ENCODE results near the gene KCNH8.

KCNH8 gene

GRCh38 chr3:19420159-19420558, 271.8 kb downstream of the KCNH8 start:
- Mint-ChIP-seq H3K4me3 (no peak overlapping the region), H3K27ac (no peak overlapping the region), H3K4me1 (ENCODE audit: low read depth) (no peaks in the 10 kb centered on the region), H3K36me3 (ENCODE audit: low read depth) (no peaks in the 10 kb centered on the region), H3K9me3 (no peaks in the 10 kb centered on the region), H3K27me3 (no peaks in the 10 kb centered on the region)
- no peak for DNase-seq

- DNase-seq: no peak
- Mint-ChIP-seq H3K27ac (no peak overlapping the region), H3K9me3 (no peaks in the 10 kb centered on the region), H3K27me3 (no peaks in the 10 kb centered on the region), H3K4me3 (no peak overlapping the region), H3K4me1 (ENCODE audit: low read depth) (no peaks in the 10 kb centered on the region), H3K36me3 (ENCODE audit: low read depth) (no peaks in the 10 kb centered on the region)
Measured at GRCh38 chr3:19425825-19426224, 277.5 kb downstream of the KCNH8 start.

GRCh38 chr3:19427422-19428149, 279.3 kb downstream of the KCNH8 start:
- DNase-seq: no peak
- Mint-ChIP-seq H3K36me3 (ENCODE audit: low read depth) (no peaks in the 10 kb centered on the region), H3K4me3 (no peak overlapping the region), H3K9me3 (no peaks in the 10 kb centered on the region), H3K27ac (no peak overlapping the region), H3K27me3 (no peaks in the 10 kb centered on the region), H3K4me1 (ENCODE audit: low read depth) (no peaks in the 10 kb centered on the region)

- no peak overlapping the region for H3K27ac Mint-ChIP-seq
- no peak for DNase-seq
- H3K36me3 Mint-ChIP-seq (ENCODE audit: low read depth): no peaks in the 10 kb centered on the region
- no peaks in the 10 kb centered on the region for H3K9me3 Mint-ChIP-seq
- H3K27me3 Mint-ChIP-seq: no peaks in the 10 kb centered on the region
- no peaks in the 10 kb centered on the region for H3K4me1 Mint-ChIP-seq (ENCODE audit: low read depth)
- H3K4me3 Mint-ChIP-seq: no peak overlapping the region
Measured at GRCh38 chr3:19428729-19429128, 280.4 kb downstream of the KCNH8 start.

DNA sequence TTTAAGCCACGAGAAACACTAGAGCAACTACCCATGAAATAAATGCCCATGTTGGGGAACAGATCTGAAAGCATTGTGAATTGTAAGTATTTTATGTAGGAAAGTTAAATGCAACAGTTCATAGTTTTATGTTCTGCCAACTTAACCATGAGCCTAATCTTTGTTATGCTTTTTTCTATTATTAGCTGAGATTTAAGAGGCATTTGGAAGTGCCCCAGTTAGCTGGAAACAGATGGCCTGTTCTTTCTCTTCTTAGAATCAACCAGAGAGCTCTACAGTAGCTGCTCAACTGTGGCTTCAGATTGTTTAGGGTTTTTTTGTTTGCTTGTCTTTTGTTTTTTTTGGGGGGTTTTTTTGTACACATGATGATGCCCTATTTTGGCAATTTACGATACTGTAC, 284.4 kb downstream of the KCNH8 start:
- no peaks in the 10 kb centered on the region for H3K27me3 Mint-ChIP-seq
- no peak for DNase-seq
- no peaks in the 10 kb centered on the region for H3K36me3 Mint-ChIP-seq (ENCODE audit: low read depth)
- no peaks in the 10 kb centered on the region for H3K9me3 Mint-ChIP-seq
- no peaks in the 10 kb centered on the region for H3K4me1 Mint-ChIP-seq (ENCODE audit: low read depth)
- H3K27ac Mint-ChIP-seq: no peak overlapping the region
- no peak overlapping the region for H3K4me3 Mint-ChIP-seq

DNA sequence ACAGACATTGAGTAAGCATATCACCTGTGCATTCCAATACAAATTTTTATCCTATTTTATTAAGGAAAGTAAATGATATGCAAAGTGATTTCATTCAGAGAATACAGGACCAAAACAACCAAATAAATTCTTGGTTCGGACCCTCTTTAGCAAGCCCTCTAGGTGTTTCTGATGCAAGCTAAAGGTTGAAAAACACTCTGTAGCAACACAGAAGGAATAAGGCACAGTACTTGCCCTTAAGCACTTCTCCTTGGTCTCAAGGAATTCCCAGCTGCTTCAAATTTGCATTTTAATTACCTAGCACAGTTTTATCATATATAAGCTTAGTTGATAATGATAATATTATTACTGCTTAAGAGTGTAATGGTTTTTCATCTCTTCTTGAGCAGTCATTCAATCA, 288.4 kb downstream of the KCNH8 start:
- Mint-ChIP-seq H3K27me3 (no peaks in the 10 kb centered on the region), H3K36me3 (ENCODE audit: low read depth) (no peaks in the 10 kb centered on the region), H3K9me3 (no peaks in the 10 kb centered on the region)

DNA sequence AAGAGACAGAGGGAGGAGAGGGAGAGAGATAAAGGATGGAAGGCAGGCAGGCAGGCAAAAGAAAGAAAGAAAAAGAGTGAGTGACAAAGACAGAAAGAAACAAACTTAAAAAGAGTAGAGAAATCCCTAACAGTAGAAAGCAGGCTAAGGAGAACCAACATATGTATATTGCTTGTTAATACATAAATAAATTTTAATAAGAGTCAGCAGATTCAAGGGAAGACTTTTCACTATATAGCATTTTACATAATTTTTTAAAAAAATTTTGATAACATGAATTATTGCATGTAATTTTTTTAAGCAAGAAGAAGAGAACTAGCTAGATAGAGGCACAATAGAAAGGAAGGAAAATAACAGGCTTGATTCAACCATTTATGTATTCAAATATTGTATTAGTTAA, 291.6 kb downstream of the KCNH8 start:
- Mint-ChIP-seq H3K4me3 (no peak overlapping the region), H3K27ac (no peak overlapping the region), H3K27me3 (no peaks in the 10 kb centered on the region), H3K4me1 (ENCODE audit: low read depth) (no peaks in the 10 kb centered on the region), H3K36me3 (ENCODE audit: low read depth) (no peaks in the 10 kb centered on the region), H3K9me3 (no peaks in the 10 kb centered on the region)
- no peak for DNase-seq

More for the DNA sequence above, 288.4 kb downstream of the KCNH8 start:
- H3K4me3 Mint-ChIP-seq: no peak overlapping the region
- no peak overlapping the region for H3K27ac Mint-ChIP-seq
- H3K4me1 Mint-ChIP-seq (ENCODE audit: low read depth): no peaks in the 10 kb centered on the region
- no peak for DNase-seq

GRCh38 chr3:19446138-19446537, 297.8 kb downstream of the KCNH8 start:
- DNase-seq: no peak
- H3K9me3 Mint-ChIP-seq: no peaks in the 10 kb centered on the region
- H3K27me3 Mint-ChIP-seq: no peaks in the 10 kb centered on the region
- H3K36me3 Mint-ChIP-seq (ENCODE audit: low read depth): no peaks in the 10 kb centered on the region
- H3K4me3 Mint-ChIP-seq: no peak overlapping the region
- no peak overlapping the region for H3K27ac Mint-ChIP-seq
- H3K4me1 Mint-ChIP-seq (ENCODE audit: low read depth): peaks cover 2% of the 10 kb centered on the region

DNA sequence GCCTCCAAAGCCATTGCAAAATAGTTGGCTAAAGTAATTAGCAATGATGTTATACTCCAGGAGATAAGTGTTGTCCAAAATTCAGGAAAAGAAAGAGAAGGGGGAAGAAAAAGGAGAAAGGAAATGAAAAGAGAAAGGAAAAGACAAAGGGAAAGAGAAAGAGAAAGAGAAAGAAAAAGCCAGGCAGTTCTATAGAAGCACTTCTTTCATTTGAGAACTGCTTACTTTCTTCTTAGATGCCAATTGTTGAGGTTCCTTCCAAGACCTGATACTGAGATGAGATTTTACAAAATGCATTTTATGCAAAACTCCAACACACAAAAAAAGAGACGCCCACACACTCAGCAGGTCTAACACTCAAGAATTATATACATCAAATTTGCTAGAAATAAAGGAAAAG, 298.4 kb downstream of the KCNH8 start:
- Mint-ChIP-seq H3K27ac (no peak overlapping the region), H3K36me3 (ENCODE audit: low read depth) (no peaks in the 10 kb centered on the region), H3K27me3 (no peaks in the 10 kb centered on the region), H3K4me1 (ENCODE audit: low read depth) (peaks cover 2% of the 10 kb centered on the region), H3K9me3 (no peaks in the 10 kb centered on the region), H3K4me3 (no peak overlapping the region)
- DNase-seq: no peak

- Mint-ChIP-seq H3K27me3 (no peaks in the 10 kb centered on the region), H3K36me3 (ENCODE audit: low read depth) (no peaks in the 10 kb centered on the region), H3K4me3 (no peak overlapping the region)
Measured at GRCh38 chr3:19455546-19455945, 307.2 kb downstream of the KCNH8 start.

DNA sequence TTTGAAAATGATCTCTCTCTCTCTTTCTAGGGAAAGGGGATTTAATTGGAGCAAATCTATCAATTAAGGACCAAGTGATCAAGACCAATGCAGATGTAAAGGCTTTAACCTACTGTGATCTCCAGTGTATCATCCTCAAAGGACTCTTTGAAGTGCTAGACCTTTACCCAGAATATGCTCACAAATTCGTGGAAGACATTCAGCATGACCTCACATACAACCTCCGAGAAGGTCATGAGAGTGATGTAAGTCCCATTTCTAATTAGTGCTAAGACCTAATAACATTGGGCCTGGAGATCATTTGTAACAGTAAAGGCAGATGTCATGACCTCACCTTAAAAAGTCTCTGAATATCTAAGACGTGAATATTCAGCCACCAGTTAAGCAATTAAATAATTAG, 308.4 kb downstream of the KCNH8 start:
- Mint-ChIP-seq H3K36me3 (ENCODE audit: low read depth) (no peaks in the 10 kb centered on the region), H3K27me3 (no peaks in the 10 kb centered on the region), H3K9me3 (peaks cover 3% of the 10 kb centered on the region), H3K27ac (no peak overlapping the region), H3K4me3 (no peak overlapping the region), H3K4me1 (ENCODE audit: low read depth) (no peaks in the 10 kb centered on the region)
- no peak for DNase-seq

More at GRCh38 chr3:19455546-19455945, 307.2 kb downstream of the KCNH8 start:
- H3K4me1 Mint-ChIP-seq (ENCODE audit: low read depth): no peaks in the 10 kb centered on the region
- no peak overlapping the region for H3K27ac Mint-ChIP-seq
- H3K9me3 Mint-ChIP-seq: peaks cover 3% of the 10 kb centered on the region
- DNase-seq: no peak

DNA sequence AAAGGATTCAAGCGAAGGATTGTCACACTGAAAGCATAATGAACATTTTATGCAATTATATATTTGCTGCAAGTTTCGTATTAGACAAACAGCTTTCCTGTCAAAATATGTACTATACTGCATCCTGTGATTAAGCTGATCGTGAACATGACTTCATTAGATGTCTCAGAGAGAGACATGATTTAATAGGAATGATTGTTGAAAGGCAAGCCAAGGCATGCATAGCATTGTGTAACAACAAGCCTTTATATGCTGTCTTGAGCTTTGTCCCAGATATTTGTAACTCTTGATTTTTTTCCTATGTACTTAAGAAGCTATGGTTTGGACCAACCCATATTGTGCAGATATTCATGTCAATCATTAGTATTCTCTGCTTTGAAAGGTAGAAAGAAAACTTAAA, 309.1 kb downstream of the KCNH8 start:
- Mint-ChIP-seq H3K9me3 (peaks cover 5% of the 10 kb centered on the region), H3K4me3 (no peak overlapping the region), H3K27ac (no peak overlapping the region), H3K4me1 (ENCODE audit: low read depth) (no peaks in the 10 kb centered on the region), H3K27me3 (no peaks in the 10 kb centered on the region), H3K36me3 (ENCODE audit: low read depth) (no peaks in the 10 kb centered on the region)
- DNase-seq: no peak

DNA sequence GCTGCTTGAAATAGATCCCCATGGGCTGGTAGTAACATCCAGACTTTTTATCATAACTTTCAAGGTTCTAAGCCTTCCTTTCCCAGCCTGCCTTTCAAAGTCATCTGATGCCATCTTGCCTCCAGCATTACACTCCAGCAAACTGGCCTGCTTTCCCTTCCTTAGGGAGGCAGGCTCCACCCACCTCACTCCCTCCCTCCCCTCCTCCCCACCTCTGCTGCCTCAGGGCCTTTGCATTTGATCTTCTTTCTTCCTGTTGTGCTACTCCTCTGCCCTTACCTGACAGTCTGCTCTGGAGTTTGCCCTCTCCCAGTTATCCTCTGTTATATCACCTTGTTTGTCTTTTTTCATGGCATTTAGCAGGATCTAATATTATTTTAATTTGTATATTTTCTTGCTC, 319.5 kb downstream of the KCNH8 start:
- Mint-ChIP-seq H3K4me1 (ENCODE audit: low read depth) (no peaks in the 10 kb centered on the region), H3K36me3 (ENCODE audit: low read depth) (no peaks in the 10 kb centered on the region), H3K9me3 (peaks cover 2% of the 10 kb centered on the region), H3K27ac (no peak overlapping the region), H3K27me3 (no peaks in the 10 kb centered on the region), H3K4me3 (no peak overlapping the region)
- DNase-seq: no peak

DNA sequence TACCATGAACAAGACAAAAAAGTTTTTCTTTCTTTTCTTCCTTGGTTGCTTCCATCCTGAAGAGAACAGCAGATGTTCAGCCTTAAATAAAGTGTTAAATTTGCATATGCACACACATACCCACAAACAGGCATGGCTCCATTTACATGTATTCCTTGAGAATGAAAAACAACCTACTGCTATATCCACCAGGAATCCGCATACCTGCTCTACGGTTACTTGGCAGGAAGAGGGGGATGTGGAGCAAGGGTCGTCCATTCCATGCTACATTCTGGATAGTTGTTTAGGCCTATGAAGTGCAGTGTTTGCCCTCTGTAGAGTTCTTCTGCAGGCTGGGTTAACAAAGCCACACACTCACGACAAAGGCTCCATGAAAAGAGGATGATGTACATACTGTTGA, 322.8 kb downstream of the KCNH8 start:
- no peak for DNase-seq
- no peaks in the 10 kb centered on the region for H3K4me1 Mint-ChIP-seq (ENCODE audit: low read depth)
- H3K9me3 Mint-ChIP-seq: no peaks in the 10 kb centered on the region
- no peak overlapping the region for H3K27ac Mint-ChIP-seq
- no peak overlapping the region for H3K4me3 Mint-ChIP-seq
- no peaks in the 10 kb centered on the region for H3K36me3 Mint-ChIP-seq (ENCODE audit: low read depth)
- no peaks in the 10 kb centered on the region for H3K27me3 Mint-ChIP-seq

- Mint-ChIP-seq H3K9me3 (no peaks in the 10 kb centered on the region), H3K4me1 (ENCODE audit: low read depth) (no peaks in the 10 kb centered on the region), H3K4me3 (no peak overlapping the region), H3K27ac (no peak overlapping the region), H3K36me3 (ENCODE audit: low read depth) (no peaks in the 10 kb centered on the region), H3K27me3 (no peaks in the 10 kb centered on the region)
- DNase-seq: no peak
Measured at GRCh38 chr3:19473971-19474580, 325.8 kb downstream of the KCNH8 start.
